GM12878 (cell line): Measurements from ENCODE around the gene PAX2.

Source experiments
- ATF3 ChIP-seq: IDR thresholded peaks from 2 replicates; pipeline ENCODE4 v1.6.1; 2011; ENCODE audit warnings: low read depth, mild to moderate bottlenecking, low read length, moderate library complexity, borderline replicate concordance; ENCODE audit errors: extremely low read depth
- CTCF ChIP-seq, 3 experiments: IDR thresholded peaks in 2 of 3; conservative IDR thresholded peaks in 1 of 3; 2 replicates each; pipeline ENCODE4 v1.5.1; 2011; ENCODE audit warnings: low read depth in 3 of 3, low read length in 3 of 3, mild to moderate bottlenecking in 3 of 3, control low read depth in 2 of 3, moderate library complexity in 2 of 3, inconsistent platforms in 1 of 3, mixed read lengths in 1 of 3; ENCODE audit not compliant: control insufficient read depth in 2 of 3, insufficient read depth in 1 of 3; ENCODE audit errors: extremely low read depth in 1 of 3
- ZNF274 ChIP-seq: IDR thresholded peaks from one replicate; pipeline ENCODE4 v1.8.0; 2011; ENCODE audit not compliant: insufficient read length, insufficient read depth
- ZNF687 ChIP-seq: fragments of 450-650 bp; IDR thresholded peaks from 2 replicates; pipeline ENCODE4 v1.6.1; 2017; ENCODE audit warnings: mild to moderate bottlenecking, moderate library complexity

GRCh38 chr10:100838986-100839385 is 93.6 kb downstream of the PAX2 start:
- TF ChIP-seq ATF3 = no peak
- no peak for TF ChIP-seq ZNF274
- TF ChIP-seq ZNF687 = no peak
- no peak for TF ChIP-seq CTCF (IDR thresholded peaks at IDR 0.05 in 2 of 3, conservative IDR thresholded peaks at IDR 0.05 in 1 of 3; ENCODE audit: control insufficient read depth in 2 of 3, extremely low read depth in 1 of 3, insufficient read depth in 1 of 3, low read depth in 3 of 3, low read length in 3 of 3)
